HG03066 (cell line): ENCODE measurements around the gene ANKRD42.
"Not testable (repeated sequence)": the region's sequence is repeated elsewhere in the genome, so short reads cannot be mapped to it uniquely, and the experiment has no call there.

Experiments
- ATAC-seq: cut with Tn5 transposase; IDR thresholded peaks from one replicate; pipeline ENCODE4 v1.9.1; 2021; ENCODE audit warnings: low read depth; ENCODE audit not compliant: unreplicated experiment

ANKRD42 gene

DNA sequence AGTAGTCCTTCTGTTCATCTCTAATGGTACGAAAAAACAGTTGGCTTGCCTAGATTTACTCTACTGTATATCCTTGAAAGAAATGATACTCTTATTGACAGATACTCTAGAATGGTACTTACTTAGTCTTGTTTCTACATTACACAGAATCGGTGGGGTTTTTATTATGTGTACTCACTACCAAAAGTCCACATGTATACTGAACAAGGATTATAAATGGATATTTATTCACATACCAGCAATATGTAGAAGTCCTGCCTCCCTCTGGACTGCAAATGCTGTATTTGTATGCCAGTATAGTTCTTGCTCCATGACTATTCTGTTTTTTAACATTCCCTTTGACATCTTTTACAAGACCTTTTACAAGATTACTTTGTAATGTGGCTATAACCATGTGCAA, 22.6 kb upstream of the ANKRD42 start:
- ATAC-seq = no peak

DNA sequence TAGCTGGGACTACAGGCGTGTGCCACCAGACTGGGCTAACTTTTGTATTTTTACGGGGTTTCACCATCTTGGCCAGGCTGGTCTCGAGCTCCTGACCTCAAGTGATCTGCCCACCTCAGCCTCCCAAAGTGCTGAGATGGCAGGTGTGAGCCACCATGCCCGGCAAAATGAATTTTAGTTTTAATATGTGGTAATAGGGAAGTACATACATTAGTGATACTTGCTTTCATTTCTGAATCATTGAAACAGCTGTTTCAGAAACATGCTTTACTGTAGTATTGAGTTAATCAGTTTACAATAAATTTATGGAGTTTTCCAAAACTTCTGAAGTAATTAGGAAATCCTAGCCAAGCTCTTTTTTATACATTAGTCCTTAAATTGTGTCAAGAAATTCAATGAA, 21.0 kb upstream of the ANKRD42 start:
- ATAC-seq = no peak

DNA sequence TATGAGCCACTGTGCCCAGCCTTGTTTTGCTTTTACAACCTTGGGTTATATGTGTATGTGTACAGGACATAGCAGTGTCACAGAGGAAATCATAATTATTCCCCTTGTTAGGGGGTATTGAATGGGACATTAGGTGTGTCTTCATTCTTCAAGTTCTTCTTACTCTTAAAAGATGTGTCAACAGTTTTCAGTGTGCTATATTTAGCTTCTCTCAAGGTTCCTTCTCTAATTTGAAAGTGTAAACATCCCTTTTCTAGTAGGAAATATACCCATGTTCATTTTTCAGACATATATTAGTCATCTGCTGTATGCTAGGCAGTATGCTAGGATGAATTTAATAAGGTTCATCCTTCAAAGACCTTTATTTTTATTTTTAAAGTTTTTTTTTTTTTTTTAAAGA, 19.5 kb upstream of the ANKRD42 start:
- peak; percentile 44 for ATAC-seq

DNA sequence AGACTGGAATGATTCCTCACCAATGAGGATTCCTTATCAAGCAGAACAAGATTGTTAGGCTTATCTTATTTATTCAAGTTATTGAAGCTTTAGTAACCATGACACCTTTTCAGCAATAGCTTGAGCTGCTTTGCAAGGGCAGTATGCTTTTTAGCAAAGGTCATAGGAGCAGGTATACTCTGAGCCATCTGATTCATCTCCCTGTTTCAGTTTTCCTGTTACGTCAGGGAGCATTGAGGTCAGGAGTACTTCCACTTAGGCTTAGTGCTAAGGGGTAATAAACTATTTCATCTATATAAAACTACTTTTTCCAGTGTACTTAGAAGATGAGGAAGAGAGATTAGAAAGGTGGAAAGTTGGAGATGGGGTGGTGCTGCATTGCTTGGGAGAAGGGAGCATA, 17.7 kb upstream of the ANKRD42 start:
- ATAC-seq = no peak

DNA sequence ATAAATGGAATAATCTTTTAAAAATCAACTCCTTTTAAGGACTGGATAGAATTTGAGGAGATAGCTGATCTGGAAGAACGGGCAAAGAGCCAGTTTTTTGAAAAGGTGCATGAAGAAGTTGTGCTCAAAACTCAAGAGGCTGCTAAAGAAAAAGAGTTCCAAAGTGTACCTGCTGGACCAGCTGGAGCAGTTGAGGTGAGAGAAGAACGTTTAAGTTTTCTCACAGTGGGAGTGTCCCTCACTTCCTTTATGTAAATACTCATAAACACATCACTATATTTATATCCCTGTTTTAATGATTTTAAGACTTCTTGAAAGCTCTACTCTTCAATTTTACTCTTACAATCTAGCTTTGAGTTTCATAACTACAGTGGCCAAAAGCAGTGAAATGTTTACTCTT, 11.7 kb upstream of the ANKRD42 start:
- no peak for ATAC-seq

DNA sequence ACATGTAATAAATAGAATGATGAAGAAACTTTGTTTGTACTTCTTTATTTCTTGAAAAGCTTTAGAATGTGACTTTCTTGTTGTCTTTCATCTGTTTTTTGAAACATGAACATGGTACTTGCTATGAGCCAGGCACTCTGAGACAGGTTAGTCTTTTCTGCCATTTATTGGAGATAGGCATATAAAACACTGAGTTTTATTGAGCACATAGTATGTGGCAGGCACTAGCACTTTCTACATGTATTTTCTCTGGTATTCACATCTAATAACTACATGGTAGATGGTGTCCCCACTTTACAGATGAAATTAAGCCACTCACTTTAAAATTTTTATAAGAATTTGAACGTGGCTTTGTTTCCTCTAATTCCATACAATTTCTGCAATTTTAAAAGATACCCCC, 7.7 kb upstream of the ANKRD42 start:
- ATAC-seq = no peak

DNA sequence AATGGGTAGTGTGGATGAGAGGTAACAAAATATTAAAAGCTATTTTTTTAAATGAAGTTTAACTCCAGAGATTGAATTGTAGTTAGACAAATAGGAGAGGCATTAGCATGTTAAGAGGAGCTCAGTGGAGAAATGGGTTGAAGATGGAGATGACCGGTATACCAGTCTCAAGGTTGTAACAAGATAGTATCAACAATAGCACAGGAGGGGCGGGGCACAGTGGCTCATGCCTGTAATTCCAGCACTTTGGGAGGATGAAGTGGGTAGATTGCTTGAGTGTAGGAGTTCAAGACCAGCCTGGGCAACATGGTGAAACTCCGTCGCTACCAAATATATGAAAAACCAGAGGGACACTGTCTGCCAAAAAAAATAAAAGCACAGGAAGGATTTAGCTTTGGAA, 6.0 kb upstream of the ANKRD42 start:
- no peak for ATAC-seq

DNA sequence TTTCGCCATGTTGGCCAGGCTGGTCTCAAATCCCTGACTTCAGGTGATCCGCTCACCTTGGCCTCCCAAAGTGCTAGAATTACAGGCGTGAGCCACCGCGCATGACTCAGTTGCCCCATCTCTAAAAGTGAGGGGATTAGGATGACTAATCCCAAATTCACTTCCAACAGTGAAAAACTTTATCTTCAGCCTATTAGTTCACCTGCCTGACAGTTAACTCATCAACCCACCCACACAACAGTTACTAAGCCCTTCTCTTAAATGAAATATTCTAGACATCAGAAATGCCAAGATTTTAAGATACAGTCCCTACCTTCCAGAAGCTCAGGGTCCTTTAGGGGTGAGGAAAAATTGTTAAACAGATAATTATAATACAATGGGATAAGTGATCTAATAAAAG, 2.0 kb upstream of the ANKRD42 start:
- no peak for ATAC-seq

DNA sequence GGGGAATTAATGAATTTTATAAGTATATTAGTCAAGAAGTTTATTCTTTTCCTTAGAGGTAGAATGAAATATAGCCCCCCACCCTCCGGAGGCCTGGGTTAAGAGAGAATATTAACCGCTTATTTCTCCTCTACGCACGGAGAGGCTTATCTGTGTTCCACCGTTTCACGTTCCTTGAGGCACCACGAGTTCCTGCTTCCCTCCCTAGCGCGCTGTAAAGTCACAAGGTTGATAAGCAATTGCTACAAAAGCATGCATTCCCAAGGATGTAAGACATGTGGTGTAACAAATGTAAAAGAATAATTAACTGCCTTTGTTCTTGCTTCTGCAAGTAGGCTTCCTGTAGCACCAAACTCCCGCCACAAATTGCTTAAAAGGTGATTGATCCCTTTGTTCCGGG, 1.5 kb upstream of the ANKRD42 start:
- no peak for ATAC-seq

DNA sequence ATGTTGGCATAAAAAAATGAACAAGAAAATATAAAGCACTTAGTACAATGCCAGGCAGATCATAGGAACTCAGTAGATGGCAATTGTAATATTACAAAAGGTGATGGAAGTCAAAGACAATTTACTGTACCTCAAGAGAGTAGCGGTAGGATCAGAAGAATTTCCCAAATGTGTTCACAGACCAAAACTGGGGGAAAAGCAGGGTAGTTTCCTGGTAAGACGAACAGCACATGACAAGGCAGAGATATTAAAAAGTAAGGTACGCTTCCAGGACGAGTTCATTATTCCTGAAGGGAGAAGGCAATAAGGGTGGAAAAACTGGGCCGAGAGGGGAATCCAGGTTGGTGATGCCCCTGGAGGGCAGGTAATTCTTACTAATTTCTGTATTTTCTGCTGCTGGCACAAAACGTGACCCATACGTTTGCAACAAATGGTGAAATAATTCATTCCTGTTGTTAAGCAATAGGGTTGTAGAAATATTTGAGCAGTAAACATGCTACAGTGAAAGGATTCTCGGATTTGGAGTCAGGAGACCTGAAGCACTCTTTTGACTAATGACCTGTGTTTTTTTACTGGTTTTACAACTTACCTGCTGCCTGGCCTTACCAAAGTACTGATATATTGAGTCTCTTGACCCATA, 786 bp upstream of the ANKRD42 start:
- ATAC-seq = no peak

DNA sequence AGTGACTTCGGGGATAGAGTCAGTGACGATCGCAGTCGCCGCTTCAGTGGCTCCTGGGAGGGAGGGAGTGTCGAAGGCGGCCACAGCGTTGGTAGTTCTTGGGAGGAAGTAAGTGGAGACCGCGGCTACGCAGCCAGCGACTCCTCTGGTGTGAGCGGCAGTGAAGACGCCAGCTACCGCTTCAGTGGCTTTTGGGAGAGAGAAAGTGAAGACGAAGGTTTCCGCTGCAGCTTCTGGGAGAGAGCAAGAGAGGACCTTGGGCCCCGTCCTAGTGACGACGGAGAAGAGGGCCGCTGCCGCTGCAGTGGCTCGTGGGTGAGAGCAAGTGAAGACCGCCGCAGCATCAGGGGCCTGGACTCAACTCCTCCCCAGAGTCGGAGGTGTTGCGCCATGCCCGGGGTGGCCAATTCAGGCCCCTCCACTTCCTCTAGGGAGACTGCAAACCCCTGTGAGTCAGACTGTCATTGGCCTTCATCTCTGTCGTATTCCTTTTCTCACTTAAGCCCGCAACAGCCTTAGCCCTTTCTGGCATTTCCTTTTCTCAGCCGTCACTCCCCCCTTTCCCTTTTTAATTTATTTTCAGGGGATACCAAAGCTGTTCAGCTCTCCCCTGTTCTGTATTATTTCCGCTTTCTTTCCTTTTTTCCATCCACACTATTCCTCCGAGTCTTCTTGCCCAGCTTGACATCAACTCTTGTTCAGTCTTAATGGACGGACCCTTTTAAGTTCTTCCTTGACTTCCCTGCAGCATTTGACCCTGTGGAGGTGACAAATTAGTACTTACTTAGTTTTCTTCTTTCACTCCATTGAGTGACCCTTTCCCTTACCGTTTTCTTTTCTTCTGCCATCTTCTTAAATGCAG, 1.0 kb downstream of the ANKRD42 start:
- peak; percentile 50 for ATAC-seq

DNA sequence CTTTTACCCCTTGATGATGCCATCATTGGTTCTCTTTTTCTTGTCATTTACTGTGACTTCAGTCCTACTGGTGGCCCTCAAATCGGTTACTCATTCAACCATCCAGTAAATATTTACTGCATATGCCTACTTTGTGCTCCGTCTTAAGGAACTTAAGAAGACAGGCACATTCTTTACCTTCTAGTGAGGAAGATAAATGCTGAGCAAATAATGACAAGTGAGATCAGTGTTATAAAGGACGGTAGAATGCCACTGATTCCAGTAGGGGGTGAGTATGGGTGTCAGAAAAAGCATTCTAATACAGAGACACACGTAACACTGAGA, 1.6 kb downstream of the ANKRD42 start:
- ATAC-seq = no peak

DNA sequence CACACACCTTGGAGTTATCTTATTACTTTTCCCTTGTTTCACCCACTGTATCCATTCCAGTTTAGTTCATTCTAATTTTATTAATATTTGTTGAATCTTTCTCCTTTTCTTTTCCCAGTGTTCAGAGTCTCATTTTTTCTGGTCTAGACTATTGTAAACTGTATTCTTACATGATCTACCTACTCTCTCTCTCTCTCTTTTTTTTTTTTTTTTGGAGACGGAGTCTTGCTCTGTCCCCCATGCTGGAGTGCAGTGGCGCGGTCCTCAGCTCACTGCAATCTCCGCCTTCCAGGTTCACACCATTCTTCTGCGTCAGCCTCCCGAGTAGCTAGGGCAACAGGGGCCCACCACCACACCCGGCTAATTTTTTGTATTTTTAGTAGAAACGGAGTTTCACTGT, 2.1 kb downstream of the ANKRD42 start:
- ATAC-seq = no peak

DNA sequence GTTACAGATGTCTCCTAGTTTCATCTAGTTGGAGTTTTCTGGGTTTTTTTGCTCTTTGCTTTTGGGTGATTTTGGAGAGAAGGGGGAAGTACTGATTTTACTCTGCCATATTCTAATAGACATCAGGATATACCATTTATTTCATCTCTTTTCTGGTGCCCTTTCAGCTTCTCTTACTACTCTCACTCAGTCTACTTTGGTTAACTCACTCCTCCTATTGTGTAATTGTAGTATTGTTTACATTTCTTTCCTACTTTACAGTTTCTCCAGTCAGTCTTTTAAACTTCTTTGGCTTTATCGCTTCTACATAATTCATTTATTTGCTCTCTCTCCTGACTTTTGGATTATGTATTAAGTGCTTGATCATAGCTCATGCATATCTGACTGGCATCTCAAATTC, 6.5 kb downstream of the ANKRD42 start:
- no peak for ATAC-seq

DNA sequence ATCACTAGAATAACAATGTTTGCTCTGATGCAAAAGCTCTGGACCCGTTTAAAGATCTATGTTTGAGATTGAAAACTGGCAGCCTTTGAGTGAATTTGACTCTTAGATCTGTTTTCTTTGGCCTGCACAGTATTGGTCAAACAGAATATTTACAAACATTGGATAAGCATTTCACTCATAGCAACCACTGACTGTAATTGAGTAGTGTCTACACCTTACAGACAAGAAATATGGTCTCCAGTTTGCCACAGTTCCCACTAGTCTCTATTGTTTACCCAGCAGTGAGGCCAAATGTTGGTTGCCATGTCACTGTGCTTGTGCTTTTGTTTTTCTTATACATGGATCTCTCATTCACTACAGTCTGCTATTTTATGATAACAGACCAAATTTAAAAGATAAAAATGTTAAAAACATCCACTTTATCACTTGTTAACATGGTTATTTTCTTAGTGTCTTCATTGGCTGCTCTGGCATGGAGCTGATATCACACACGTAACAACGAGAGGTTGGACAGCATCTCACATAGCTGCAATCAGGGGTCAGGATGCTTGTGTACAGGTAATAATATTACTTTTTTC, 12.2 kb downstream of the ANKRD42 start:
- ATAC-seq = no peak

DNA sequence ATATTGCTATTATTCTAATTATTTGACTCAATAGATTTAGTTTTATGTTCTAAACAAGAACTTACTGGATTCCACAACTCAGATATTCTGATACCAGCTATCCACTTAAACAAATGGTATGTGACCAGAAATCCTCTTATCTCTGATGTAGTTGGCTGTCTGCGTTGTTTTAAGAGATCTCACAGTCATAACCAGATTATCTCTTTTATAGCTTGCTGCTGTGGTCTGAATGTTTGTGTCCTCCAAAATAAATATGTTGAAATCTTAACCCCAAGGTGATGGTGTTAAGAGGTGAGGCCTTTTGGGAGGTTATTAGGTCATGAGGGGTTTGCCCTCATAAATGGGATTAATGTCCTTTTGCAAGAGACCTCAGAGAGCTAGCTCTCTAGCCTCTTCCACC, 12.7 kb downstream of the ANKRD42 start:
- ATAC-seq = no peak

DNA sequence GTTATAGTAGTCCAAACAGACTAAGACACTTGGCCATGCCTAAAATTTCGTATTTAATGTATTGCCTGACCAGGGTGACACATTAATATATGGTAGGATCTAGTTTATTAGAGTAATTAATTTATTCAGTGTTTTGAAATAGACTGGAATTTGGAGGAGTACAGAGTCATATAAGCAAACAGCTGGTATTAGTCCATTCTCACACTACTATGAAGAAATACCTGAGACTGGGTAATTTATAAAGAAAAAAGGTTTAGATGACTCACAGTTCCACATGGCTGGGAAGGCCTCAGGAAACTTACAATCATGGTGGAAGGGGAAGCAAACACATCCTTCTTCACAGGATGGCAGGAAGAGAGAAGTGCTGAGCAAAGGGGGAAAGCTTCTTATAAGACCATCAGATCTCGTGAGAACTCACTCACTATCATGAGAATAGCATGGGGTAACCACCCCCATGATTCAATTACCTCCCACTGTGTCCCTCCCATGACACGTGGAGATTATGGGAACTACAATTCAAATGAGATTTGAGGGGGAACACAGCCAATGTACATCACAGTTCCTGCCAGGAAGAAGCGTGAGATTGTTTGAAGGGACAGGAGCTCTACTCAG, 13.4 kb downstream of the ANKRD42 start:
- ATAC-seq = not testable (repeated sequence)

DNA sequence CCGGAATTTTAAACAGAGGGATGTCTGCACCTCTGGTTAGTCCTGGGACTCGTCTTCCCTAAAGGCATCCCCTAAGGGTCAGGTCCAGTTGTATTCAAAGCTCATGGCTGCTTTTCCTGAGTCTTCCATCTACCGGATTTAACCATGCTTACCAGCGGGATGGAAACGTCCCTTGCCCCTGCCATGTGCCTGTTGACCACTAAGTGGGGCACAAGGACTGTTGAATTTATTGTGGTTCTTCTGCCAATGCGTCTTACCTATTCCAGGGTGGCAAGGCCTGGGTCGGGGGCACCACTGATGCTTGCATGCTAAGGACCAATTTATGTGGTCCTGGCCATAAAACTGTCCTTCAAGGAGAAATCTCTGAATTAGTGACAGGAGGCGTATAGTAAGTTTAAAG, 25.6 kb downstream of the ANKRD42 start:
- ATAC-seq = no peak

DNA sequence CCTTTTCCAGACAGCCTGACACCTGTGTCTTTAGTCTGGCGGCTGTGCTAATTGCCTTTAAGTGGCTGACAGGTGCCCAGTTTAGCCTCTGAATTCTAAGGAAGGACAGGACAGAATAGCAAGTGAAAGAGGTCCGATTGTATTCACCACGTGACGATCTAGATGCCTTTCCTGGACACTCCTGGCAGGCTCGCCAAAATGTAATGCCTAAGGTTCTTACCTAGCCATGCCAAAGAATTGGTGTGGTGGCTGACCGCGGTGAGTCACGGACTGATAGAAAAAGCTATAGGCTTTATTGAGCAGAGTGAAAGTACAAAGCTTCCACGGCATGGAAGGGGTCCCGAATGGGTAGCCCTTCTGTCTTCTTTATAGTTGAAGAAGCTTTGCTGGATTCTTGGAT, 26.7 kb downstream of the ANKRD42 start:
- ATAC-seq = no peak

DNA sequence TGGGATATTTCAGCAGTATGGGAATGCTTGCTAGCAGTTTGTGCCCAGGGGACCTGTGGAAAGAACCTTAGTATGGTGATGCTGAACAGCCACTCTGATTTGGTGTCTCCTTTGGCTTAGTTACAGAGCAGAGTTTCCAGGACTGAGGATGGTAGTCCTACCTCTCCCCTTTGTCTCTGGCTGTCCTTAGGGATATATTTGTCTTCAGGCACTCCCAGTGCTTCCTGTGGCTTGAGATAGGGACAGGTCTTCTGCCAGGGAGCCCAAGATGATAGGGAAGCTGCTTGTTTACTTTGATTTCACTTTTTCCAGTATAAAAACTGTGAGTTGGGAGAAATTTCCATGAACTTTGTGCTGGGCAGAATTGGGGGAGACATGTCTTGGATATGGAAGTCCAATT, 28.2 kb downstream of the ANKRD42 start:
- no peak for ATAC-seq

DNA sequence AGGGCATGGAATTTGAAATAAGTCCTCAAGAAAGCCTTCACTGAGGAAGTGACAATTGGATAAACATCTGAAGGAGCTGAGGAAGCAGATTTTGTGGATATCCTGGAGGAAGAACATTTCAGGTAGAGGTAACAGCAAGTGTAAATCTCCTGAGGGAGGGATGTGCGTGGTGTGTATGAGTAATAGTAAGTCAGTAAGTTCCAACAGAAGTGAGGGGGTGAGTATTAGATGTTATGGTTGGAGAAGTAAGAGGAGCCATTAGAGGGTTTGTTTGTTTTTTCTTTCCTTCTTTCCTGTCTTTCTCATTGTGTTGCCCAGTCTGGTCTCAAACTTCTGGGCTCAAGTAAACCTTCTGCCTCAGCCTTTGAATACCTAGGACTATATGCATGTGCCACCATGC, 29.0 kb downstream of the ANKRD42 start:
- no peak for ATAC-seq

DNA sequence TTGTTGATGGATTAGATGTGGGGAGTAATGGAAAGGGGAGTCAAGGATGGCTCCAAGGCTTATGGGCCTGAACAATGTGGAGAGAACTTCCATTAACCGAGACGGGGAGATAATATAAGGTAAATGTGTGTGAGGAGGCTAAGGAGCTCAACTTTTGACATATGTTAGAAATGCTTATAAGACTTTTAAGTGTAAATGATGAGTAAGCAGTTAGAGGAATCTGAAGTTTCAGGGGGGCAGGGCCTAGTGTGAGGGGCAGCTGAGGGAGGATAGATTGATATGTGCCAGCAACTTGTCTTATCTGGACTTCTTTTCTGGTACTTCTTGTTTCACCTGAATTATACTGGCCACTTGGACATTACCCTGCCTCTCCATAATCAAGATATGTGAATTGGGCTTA, 29.9 kb downstream of the ANKRD42 start:
- ATAC-seq = no peak
